GM21360 (cell line): ENCODE results near the gene GRM7.

Experiments
- ATAC-seq: cut with Tn5 transposase; IDR thresholded peaks from one replicate; pipeline ENCODE4 v1.9.1; 2021; ENCODE audit warnings: mild to moderate bottlenecking, moderate library complexity; ENCODE audit not compliant: unreplicated experiment

GRM7 gene

DNA sequence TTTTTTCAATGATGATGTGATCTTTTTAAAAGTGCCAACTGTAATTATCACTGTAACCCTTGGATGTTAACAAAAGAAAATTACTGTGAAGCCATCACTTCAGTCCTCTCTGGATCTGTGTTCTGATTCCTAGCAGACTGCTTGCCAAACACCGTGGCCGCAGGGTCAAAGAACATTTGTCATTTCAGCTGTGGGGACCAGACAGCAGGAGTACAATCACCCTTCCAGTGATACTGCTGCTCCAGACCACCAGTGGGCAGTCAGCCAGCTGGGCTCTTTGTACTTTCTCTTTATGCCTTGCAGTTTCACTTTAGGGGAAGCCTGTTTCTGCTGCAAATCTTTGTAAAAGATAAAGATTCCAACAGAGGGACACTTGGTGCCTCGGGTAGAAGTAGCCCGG, 770.0 kb downstream of the GRM7 start:
- ATAC-seq = no peak

DNA sequence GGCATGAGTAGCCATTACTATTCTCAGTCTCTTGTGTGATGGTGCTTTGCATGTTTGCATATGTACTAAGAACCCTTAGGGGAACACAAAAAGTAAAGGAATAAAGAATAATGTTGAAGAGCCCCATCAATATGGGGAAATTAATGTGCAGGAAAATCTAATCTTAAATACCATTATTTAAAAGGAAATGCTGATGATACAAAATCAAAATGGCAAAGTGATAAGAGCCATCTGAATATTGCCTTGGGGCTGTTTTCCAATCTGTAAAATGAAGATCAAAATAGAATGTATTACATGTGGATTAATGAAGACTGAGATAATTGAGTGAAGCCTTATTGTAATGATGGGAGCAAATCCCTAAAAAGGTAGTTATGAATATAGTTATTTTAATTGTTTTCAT, 771.4 kb downstream of the GRM7 start:
- no peak for ATAC-seq

DNA sequence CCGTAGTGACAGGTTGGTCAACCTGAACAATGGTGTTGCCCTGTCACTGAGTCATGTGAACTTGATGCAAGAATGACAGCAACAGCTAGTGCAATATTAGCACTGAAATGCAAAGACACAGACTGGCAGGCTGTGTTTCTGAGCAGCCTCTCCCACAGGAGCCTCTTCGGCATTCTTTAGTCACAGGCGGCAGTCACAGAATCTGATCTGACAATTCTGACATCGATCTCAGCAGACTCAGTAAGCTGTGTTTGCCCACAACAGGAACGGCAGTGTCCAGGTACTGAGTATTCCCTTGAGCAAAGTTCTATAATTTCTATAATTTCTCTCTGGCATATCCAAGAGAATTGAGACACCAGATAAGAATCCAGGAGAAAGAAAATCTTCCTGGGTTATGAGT, 776.8 kb downstream of the GRM7 start:
- ATAC-seq = no peak

DNA sequence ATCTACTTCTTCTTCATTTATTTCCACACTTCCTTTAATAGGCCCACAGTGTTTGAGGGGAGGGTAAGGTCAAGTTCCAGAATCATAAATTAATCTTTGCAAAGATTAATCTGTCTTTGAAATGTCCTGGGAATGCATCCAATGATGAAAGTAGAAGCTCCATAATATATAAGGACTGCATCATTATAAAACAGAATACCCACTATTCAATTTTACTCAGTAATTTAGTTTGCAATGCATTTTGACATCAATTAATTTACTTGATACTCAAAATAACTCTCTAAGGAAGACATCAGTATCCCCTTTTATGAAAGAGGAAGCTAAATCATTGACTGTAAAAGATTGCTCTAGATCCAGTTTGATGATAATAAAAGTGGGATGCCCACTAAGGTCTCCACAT, 777.2 kb downstream of the GRM7 start:
- no peak for ATAC-seq

DNA sequence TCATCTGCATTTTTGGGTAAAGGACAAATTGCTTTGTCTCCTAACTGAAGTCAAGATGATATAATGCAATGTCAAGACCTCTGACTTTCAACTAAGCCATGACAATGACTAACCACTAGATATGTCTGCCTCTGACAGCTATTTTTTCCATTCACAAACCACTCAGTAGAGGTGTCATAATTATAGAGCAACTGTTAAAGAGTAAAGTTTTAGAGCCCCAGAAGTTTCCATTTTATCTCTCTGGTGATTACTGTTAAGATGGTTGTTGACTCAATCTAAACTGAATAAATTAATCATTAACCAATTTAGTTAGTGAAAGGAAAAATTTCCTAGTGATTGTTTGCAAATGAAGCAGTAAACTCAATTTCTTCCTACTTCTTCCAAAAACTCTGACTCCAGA, 779.9 kb downstream of the GRM7 start:
- ATAC-seq = no peak

DNA sequence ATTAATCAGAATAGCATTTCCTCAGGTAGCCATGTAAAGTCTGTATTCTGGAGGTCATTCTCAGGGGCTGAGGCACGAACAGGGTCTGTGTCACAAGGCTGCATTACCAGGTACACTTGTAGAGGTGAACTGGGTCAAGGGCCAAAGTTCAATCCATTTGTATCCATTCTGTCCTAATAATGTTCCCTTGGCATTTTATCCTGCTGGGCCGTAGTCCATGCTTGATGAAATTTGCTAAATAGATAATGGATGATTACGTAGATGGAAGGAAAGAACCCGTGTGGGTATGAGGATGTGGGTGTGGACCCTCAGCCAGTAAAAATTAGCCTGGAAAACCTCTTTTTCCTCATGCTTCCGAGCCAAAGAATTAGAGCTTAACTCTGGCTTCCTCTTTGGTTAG, 785.9 kb downstream of the GRM7 start:
- no peak for ATAC-seq

DNA sequence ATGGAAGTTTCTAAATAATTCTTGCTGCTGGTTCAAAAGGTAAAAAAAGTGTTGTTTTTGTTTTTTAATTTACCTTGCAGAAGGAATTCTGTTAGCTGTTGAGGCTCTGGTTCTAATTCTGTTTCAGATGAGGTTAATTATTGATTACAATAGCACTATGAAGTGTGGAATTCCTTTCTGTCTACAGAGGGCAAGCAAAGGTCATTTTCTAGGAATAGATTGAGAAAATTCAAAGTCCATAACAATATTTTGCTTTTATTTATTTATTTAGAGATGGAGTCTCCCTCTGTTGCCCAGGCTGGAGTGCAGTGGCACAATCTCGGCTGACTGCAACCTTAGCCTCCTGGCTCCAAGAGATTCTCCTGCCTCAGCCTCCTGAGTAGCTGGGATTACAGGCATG, 789.6 kb downstream of the GRM7 start:
- no peak for ATAC-seq

DNA sequence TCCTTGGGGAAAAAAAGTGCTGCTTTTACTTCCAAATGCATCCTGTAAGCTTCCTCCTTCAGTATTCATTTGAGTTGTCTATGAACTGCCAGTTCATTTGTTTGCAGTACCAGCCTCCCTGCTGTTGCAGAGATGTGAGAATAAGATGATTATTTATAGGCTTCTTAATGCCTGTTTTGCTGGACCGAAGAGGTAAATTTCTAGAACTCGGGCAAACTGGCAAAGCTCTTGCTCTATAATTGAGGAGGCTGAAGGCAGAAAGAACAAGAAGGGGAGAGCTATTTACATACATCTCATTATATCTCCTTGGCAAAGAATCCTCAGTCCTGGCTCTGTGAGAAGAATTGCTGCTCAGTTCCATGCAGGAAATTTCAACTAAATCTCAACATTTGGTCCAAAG, 790.4 kb downstream of the GRM7 start:
- no peak for ATAC-seq

DNA sequence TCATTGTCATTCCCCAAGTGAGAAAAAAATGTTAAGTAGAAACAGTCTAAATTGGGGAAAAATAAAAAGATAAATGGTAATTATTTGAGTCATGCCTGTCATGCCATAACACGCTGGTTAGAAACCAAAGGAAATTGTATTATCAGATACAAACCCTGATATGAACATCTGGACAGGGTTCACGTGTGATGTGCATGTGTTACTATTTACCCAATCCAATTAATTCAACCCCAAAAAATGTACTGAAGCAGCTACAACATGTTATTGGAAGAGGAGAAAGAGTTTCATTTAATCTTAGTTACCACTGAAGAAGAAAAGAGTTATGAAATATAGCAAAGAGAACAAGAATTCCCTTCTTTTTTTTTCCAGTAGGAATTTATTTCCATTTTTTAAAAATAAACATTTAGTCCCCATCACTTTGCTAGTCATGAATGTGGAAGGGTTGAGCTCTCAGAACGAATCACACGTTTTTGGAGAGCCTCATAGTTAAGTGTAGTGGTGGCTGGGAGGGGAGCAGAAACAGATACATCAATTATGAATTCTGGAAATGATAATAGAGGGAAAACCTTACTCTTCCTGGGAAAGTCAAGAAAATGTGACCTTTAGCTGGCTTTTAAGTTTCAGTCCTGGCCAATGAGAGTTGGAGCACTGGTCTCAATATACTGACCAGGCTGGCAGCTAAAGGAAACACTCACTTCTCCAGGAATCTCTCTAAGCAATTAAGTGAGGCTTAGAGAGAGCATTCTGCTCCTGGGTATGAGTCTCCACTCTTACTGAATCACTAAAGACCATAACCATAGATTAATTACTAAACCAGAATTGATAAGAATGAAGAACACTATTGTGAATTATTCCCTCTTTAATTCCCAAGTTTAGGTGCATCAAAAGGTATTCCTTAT, 796.5 kb downstream of the GRM7 start:
- no peak for ATAC-seq

DNA sequence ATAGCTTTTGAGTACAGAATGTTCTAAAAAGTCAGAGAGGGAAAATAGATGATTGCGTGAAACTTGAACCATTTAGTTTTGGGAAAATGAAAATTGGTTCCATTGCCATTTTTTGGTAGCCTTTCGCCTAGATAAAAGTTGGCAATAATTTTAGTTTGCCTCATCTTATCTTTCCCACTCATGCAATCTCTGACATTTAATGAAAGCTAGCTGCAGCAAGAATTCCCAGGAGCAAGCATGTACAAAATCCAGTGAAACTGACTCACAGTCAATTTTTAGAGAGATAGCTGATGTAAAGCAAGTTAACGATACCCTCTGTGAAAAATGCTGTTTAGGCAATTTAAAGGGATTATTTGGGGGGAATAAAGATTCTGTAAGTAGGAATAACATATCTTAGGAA, 797.4 kb downstream of the GRM7 start:
- no peak for ATAC-seq

DNA sequence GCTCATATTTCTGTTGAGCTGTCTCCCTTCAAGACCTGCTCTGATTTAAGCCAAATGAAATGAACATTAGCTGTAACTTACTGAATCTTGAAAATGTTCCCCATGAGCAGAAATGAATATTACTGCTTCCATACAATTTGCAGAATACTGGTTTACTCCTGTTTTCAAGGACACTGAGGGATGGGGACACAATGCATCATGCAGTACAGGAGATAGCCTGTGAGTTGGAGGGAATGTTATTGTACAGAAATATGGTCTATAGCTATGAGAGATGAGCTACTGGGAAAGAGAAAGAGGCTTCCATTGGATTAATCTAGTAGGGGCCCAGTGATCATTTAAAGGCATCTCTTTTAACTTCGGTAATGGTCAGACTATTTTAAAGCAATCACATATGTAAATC, 798.2 kb downstream of the GRM7 start:
- no peak for ATAC-seq

DNA sequence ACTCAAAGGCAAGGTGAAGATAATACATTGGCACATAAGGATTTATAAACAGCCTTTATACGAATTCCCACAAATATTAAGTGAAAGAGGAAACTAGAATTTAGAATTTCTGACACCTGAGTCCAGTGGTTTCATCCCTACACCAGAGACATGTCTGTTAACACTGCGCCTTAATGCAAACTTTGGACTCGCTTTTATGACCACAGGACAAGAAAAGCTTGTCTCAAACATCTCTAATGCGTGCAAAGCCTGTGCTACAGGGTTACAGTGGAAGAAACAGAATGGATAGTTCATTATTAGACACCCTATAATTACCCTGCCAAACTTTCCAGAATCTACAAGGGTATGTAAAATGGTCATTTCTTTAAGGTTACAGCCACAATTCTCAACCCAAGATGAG, 802.9 kb downstream of the GRM7 start:
- no peak for ATAC-seq

DNA sequence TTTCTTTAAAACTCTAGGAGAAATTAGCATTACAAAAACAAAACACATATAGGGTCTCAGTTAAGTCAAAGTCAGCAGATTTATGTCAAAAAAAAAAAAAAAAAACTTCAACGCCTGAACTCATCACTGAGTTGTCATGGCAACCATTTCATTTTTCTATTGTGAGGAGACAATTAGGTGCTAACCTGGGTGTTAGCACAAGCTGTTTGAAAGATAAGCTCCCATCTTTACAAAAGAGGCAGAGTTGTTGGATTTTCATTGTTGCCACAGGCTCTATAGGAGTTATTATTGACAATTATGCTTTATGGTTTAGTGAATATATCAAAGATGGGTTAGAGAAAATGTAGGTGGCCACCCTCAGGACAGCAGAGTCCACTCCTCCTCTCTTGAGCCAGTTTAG, 806.9 kb downstream of the GRM7 start:
- no peak for ATAC-seq

DNA sequence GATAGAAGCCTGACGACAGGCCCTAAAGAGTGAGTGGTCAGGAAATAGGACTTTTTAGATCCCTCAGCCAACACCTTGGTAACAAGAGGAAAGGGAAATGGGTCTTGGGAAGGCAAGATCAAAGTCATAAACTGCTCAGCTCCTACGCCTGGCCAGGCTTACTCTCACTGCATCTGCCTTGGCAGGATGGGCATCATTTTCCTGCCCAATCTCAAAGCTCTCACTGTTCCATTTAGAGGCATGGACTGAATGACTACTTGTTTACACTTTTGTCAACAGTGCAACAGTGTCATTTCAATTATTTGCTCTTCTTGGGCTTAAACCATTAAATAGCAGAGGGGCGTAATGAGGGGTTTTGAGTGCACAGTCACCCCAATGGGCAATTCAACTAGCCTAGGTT, 808.7 kb downstream of the GRM7 start:
- no peak for ATAC-seq

DNA sequence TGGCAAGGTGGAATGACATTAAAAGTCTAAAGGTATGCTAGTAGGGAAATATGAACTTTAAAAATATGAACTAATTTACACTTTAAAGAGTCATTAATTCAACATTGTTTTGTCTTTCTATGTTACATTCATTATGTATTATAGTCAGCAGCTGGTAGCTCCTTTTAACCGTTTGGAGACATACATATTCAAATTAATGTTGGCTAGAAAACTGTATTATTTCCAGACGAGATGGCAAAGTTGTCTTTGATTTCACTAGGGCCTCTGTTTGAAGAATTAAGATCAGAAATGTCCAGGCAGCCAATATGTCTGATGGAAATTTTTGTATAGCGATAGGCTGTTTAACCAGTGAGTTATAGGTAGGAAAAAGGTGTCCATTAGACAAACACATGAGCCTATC, 817.6 kb downstream of the GRM7 start:
- ATAC-seq = no peak

DNA sequence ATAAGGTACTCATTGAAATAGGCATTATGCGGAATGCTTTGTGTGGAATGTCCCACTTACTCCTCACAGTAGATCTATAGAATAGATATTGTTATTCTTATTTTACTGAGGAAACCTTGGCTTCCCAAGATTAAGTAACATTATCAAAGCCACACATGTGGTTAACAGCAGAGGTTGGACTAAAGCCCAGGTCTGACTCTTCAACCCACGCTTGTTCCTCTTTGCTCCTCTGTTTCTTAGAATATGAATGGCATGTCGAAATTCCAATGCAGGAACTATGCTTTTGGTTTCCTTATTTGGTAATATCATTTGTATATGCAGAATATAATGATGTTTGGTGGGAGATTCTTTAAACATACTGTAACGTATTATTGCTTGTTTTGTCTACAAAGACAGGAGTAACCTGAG, 821.9 kb downstream of the GRM7 start:
- no peak for ATAC-seq

DNA sequence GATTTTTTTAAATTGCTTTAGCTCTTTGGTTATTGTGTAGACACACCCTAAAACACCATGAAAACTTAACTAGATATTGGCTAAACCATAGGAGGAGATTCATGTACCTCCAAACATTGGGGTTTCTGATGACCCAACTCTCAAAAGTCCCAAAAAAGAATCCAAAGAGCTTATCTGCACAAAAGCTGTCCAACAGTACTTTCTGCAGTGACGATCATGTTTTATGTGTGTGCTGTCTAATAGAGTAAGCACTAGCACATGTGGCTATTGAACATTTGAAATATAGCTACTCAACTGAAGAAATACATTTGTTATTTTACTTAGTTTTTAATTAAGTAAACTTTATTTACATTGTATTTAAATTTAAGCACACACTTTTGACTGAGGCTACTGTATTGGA, 822.5 kb downstream of the GRM7 start:
- ATAC-seq = no peak

DNA sequence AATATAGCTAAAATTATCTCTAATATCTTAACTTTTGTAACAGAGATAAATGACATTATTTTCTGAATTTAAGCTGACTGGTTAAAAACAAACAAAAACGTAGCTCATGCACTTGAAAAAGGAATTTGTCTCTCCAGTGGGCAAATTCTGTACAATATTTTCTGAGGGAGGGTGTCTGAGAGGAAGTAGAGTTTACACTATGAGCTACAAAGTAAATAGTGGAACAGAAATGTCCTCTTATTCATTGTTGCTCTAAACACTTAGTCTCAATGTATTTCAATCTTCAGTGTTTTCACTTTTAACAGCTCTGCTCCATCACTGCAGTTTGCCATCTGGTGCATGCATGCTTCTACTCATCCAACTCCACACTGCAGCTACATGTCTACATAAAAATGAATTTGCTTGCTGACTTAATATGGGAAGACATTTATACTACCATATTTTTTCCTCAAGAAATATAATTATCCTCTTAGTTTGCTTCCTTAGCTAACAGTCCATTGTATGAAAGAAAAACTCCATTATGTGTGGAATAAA, 823.3 kb downstream of the GRM7 start:
- no peak for ATAC-seq

DNA sequence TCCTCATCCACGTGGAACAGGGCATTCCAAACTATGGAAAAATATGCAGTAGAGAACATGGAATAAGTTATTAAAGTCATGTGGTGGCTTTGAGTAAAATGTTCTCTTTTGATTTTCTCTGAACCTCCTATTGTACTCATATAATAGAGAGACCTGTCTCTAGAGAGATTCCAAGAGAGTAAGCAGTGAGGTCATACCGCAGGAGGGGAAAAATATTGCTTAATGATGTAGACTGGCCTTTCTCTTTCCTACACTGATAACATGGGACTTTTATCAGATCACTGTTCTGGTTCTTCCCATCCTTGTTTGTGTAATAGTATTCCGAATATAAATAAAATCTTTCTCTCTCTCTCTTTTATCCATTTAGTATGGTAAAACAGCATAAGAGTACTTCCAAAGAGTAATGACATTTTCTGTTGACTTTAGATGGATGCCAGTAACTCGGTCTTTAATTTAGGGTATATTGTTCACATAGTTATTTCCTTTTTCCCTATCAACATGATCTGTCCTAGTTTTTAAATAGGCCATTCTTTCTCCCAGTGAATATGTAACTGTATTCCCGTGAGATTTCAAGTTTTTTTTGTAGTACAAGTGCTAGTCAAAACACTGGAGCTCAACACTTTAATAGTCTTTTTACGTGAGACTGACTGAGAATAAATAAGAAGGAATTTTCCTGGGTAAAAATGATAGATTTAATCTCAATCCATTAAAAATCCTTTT, 826.7 kb downstream of the GRM7 start:
- ATAC-seq = no peak

DNA sequence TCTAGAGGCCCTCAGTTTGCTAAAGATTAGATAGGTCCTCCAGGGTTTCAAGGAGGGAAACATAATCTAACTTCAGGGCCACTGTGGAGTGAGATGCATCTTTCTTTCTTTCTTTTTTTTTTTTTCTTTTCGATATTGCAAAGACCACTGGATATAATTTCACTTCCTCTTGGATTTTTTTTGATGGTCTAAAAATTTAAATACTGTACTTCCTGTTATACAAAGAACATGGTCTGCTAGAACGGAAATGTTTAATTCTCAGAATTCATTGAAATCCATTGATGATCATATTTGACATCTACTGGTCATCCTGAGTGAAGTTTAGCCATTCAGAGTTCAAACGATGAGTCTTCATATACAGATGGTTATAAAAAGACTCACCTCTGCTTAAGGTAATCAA, 832.0 kb downstream of the GRM7 start:
- ATAC-seq = no peak

DNA sequence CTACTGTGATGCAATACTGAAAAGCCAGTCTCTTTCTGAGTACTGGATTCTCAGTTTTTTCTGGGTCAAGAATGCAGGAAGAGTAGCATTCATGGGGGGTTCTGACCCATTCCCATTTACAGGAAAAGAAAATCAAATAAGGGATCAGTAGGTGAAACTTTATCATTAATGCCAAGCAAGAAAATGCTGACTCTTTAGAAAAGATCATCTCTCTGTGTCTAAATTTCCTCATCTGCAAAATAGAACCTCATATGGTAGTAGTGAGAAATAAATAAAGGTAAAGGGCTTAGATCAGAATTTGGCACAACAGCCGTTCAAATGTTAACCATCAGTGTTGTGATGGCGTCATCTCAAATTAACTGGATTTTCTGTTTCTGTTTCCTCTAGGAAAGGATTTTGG, 833.1 kb downstream of the GRM7 start:
- no peak for ATAC-seq

DNA sequence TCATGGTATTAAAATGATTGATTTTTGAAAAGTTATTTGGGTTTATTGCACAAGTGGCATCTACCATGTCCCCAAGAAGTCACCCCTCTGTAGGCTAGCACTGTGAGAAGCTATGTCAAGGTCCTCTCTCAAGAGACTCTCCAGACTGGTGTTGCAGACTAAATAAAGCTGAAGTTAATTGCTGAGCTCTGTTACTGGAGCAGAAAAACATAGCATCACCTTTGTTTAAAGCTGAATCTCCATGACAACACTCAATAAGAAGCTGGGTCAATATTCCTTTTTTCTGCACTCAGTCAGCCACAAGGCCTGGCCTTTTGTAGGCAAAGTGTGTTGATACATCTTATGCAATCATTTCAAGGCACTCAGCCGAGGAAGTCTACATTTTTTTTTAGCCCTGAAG, 834.1 kb downstream of the GRM7 start:
- no peak for ATAC-seq
